GM10847 (cell line): ENCODE results near the gene CABS1.

ENCODE experiments used
- POLR2A ChIP-seq: IDR thresholded peaks from 2 replicates; pipeline ENCODE4 v1.6.1; 2011; ENCODE audit not compliant: insufficient read length; ENCODE audit errors: extremely low read depth

The CABS1 gene

DNA sequence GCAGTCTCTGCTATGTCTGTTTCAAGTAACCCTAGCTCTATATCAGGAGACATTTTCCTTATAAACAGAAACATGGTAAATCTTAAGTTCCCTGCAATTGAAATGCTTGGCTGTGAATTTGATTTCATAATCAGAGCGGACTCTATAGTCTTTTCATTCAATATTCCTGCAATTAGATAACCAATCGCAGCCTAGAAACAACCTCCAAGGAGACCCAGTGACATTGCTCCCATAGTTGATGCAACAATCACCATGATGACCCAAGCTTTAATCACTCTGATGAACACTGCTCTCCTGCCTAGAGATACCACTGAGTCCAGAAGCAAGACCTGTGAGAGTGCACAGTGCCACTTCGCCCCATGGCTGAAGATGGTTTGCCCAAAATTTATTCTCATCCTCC is at the start of gene CABS1:
TSS of gene CABS1 (plus strand) at position 301 of the 400 bp plus-strand sequence. CDS start at position 360, 59 bp downstream.
- TF ChIP-seq POLR2A = no peak

DNA sequence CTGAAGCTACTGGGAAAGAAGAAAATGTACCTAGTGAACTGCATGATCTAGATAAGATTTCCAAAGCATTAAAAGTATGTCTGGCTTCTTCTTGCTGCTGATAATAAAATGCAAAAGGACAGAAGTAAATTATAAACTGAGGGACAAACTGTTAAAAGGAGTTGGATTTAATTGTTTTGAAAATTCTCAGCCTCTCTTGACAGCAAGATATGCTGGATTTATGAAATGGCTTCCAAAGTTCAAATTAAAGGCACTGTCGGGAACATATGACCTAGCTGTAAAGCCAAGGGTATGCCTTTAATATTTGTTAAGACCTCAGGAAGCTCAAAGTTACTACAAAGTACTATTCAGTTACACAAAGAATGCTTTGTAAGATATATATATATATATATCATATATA is 46.1 kb upstream of the CABS1 start:
- TF ChIP-seq POLR2A = no peak

- TF ChIP-seq POLR2A = no peak
Measured at GRCh38 chr4:70291341-70291740, 43.4 kb upstream of the CABS1 start.

- no peak for TF ChIP-seq POLR2A
Measured at GRCh38 chr4:70297576-70297975, 37.2 kb upstream of the CABS1 start.

DNA sequence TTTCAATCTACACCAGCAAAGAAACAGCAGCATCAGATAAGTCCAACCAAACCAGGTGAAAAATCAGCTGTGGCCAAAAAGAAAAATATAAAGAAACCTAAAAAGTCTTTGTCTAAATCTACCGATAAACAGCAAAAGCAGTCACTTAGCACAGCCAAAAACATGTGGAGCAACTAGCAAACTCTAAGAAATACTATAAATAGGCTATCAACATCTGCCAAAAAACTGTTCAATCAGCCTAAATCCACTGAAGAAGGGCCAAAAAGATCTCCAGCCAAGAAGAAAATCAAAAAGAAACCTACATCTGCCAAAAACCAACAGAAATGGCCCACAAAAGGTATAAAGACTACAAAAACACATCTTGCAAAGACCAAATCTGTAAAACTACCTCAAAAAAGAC is 36.7 kb upstream of the CABS1 start:
- no peak for TF ChIP-seq POLR2A

DNA sequence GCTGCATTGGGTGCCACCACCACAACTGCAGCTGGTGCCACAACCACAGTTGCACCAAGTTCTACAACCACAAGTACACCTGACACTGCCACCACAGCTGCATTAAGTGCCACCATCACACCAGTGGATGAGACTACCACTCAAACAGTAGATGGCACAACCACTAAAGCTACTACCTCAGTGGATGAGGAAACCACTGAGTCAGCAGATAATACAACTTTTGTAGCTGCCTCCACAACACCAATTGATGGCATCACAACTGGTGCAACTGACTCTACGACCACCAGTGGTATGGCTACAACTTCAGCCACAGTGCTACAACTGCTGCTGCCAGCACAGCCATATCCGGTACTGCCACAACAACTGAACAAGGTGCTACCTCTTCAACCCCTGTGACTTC is 35.1 kb upstream of the CABS1 start:
- no peak for TF ChIP-seq POLR2A

DNA sequence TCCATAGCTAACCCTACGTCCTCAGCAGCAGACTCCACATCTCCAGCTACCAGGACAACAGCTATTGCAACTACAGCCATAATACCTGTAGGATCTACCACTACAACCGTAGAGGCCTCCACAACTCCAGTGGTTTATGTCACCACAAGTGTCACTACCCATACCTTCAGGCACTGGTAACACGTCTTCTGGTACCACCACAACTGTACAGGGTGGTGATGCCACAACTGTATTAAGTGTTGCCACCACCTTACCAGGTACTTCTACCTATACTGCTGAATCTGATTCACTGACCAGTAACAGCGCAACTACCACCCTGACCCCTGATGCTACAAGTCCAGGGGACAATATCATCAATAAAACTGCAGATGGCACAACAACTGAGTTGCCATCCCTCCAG is 34.6 kb upstream of the CABS1 start:
- TF ChIP-seq POLR2A = no peak

GRCh38 chr4:70303090-70303489 is 31.7 kb upstream of the CABS1 start:
- TF ChIP-seq POLR2A = no peak

DNA sequence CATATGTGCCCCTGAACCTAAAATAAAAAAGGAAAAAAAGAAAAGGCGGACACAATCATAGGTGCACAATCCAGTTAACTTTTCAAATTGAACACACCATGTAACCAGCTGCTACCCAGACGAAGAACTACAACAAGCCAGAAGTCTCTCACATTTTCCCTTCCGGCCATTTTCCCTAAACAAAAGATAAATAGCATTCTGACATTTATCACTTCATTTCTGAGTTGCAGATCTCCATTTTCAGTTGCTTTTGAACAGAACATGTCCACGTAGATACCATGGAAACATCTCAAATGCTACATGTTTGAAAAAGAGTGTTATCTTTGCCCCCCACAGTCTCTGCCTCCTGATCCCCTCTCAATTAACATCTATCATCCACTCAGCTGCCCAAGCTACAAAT is 29.2 kb upstream of the CABS1 start:
- no peak for TF ChIP-seq POLR2A

GRCh38 chr4:70306076-70306475 is 28.7 kb upstream of the CABS1 start:
- TF ChIP-seq POLR2A = no peak

DNA sequence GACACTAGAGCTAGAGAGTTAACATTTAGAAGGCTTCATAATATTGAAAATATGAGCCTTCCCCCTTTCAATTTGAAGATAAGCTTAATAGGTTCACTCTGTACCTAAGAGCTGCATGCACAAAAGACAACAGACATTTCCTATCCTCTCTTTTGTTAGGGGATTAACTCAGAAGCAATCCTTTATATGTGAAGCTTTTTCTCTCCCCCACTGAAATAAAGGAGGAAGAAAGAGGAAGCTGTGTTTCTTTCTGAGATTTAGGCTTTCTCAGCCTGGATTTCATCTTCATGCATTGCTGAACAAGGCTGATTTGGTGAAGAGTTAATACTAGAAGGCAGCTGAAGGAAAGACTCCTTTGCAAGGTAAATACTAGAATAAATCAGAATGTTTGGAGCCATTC is 21.0 kb upstream of the CABS1 start:
- TF ChIP-seq POLR2A = no peak

DNA sequence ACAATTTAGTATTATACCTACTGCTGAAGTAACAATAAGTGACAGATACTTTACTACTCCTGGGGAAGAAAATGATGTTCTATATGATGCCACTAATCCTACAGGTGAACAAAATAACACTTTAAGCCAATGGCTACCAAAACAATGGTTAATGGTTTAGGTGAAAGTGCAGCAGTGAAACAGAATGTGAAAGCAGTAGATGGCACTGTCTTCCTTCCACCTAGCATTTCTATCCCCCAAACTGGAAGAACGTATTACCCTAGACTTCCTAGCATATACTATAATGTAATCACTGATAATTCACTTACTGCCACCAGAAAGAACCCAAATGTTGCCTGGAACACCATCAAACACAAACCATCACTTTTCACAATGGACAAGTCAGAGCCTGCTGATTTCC is 18.9 kb upstream of the CABS1 start:
- no peak for TF ChIP-seq POLR2A

- TF ChIP-seq POLR2A = no peak
Measured at GRCh38 chr4:70326052-70326451, 8.7 kb upstream of the CABS1 start.

- TF ChIP-seq POLR2A = no peak
Measured at GRCh38 chr4:70336043-70336442, 1.3 kb downstream of the CABS1 start.

DNA sequence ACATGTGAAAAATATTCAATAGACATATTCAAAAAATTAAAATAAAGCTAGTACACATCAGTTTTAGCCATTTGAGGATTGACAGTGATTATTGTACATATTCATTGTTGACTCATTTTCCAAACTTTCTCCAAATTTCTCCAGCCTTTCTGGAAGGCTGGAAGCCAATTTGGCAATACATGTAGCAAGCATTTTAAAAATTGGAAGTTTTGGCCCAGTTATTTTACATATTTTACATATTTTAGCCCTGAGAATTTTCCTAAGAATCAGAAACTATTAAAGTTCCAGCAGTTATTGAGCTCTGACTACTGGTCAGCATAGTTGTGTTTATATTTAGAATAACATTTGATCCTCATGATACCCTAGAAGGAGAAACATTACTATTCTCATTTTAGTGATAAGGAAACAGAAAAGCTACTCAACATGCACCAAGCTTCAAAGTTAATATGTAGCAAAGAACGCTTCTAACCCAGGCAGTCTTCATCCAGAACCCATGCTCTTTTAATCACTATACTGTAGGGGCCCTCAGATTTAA is 3.2 kb downstream of the CABS1 start:
- no peak for TF ChIP-seq POLR2A

DNA sequence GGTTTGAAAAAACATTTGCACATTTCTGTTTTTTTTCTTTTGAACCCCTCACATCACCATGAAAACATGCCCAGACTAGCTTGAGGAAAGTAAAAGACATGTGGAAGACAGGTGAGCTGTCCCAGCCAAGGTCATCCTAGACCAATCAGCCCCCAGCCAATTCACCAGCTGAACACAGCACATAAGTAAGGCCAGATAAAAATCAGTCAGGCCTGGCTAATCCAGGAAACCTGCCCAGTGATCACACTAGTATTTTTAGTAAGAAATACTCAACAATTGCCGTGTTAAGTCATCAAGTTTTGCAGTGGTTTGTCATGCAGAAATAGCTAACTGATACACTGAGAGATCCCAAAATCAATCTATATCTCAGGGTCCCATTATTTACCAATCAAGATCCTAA is 21.4 kb downstream of the CABS1 start:
- TF ChIP-seq POLR2A = no peak

GRCh38 chr4:70359115-70359661 is 24.4 kb downstream of the CABS1 start:
- no peak for TF ChIP-seq POLR2A
